ENCODE results near the gene CTSF.
"Not testable (repeated sequence)": the region's sequence is repeated elsewhere in the genome, so short reads cannot be mapped to it uniquely, and the experiment has no call there.

The CTSF gene

GRCh38 chr11:66559142-66559865 is 9.1 kb downstream of the CTSF start:
- no peak for DNase-seq (ENCODE audit: low spot score)

- DNase-seq (ENCODE audit: low spot score) = no peak
Observed at GRCh38 chr11:66557733-66558326, 10.6 kb downstream of the CTSF start.

- DNase-seq (ENCODE audit: low spot score) = no peak
Observed at GRCh38 chr11:66556086-66556485, 12.3 kb downstream of the CTSF start.

GRCh38 chr11:66555416-66555815 is 13.0 kb downstream of the CTSF start:
- no peak for DNase-seq (ENCODE audit: low spot score)

GRCh38 chr11:66554602-66555001 is 13.8 kb downstream of the CTSF start:
- no peak for DNase-seq (ENCODE audit: low spot score)

- no peak for DNase-seq (ENCODE audit: low spot score)
Observed at GRCh38 chr11:66550887-66551286, 17.5 kb downstream of the CTSF start.

- no peak for DNase-seq (ENCODE audit: low spot score)
Observed at GRCh38 chr11:66549696-66550095, 18.7 kb downstream of the CTSF start.

GRCh38 chr11:66548774-66549630 is 19.4 kb downstream of the CTSF start:
- DNase-seq (ENCODE audit: low spot score) = peak; percentile 67

GRCh38 chr11:66548041-66548440 is 20.4 kb downstream of the CTSF start:
- DNase-seq (ENCODE audit: low spot score) = peak; percentile 76

GRCh38 chr11:66547662-66548009 is 20.8 kb downstream of the CTSF start:
- DNase-seq (ENCODE audit: low spot score) = peak; percentile 93

GRCh38 chr11:66546966-66547661 is 21.3 kb downstream of the CTSF start:
- peak; percentile 93 for DNase-seq (ENCODE audit: low spot score)

GRCh38 chr11:66546368-66546965 is 21.9 kb downstream of the CTSF start, which contains the start of gene ACTN3:
TSS of gene ACTN3 (plus strand) at chr11:66546903. CDS start at chr11:66546938, 35 bp downstream.
- peak; percentile 95 for DNase-seq (ENCODE audit: low spot score)

- peak; percentile 100 for DNase-seq (ENCODE audit: low spot score)
Observed at GRCh38 chr11:66545701-66546367, 22.6 kb downstream of the CTSF start, which contains the start of gene ZDHHC24. TSS of gene ZDHHC24 (minus strand) at chr11:66546048. CDS start at chr11:66546003, 45 bp downstream.

- DNase-seq (ENCODE audit: low spot score) = not testable (repeated sequence)
Observed at GRCh38 chr11:66544952-66545351, 23.5 kb downstream of the CTSF start.

- no peak for DNase-seq (ENCODE audit: low spot score)
Observed at GRCh38 chr11:66543263-66544107, 24.9 kb downstream of the CTSF start.

GRCh38 chr11:66542362-66542761 is 26.0 kb downstream of the CTSF start:
- DNase-seq (ENCODE audit: low spot score) = no peak

GRCh38 chr11:66541892-66542291 is 26.5 kb downstream of the CTSF start:
- DNase-seq (ENCODE audit: low spot score) = no peak

GRCh38 chr11:66540598-66540997 is 27.8 kb downstream of the CTSF start:
- not testable (repeated sequence) for DNase-seq (ENCODE audit: low spot score)

GRCh38 chr11:66539870-66540213 is 28.6 kb downstream of the CTSF start:
- no peak for DNase-seq (ENCODE audit: low spot score)

GRCh38 chr11:66539170-66539869 is 29.1 kb downstream of the CTSF start:
- DNase-seq (ENCODE audit: low spot score) = no peak
